WERI-Rb-1 (cell line): ENCODE data around the gene NKAPL.

Source experiments
- DNase-seq: peaks from one replicate; pipeline ENCODE4 v3.0.0-alpha.2; 2020
- H3K27ac ChIP-seq: fragments of 250-450 bp; sonication (Bioruptor Pico); 2 replicates; pipeline ENCODE4 v1.5.1; 2020; ENCODE audit warnings: mild to moderate bottlenecking, moderate library complexity
- H3K27me3 ChIP-seq: fragments of 250-450 bp; sonication (Bioruptor Pico); 2 replicates; pipeline ENCODE4 v1.5.1; 2021; ENCODE audit warnings: mild to moderate bottlenecking, low read depth, moderate library complexity; ENCODE audit not compliant: insufficient read depth, severe bottlenecking
- H3K36me3 ChIP-seq: fragments of 250-450 bp; sonication (Bioruptor Pico); 2 replicates; pipeline ENCODE4 v1.5.1; 2020; ENCODE audit warnings: mild to moderate bottlenecking, moderate library complexity
- H3K4me3 ChIP-seq: 2 replicates; pipeline ENCODE4 v1.5.1; 2011; ENCODE audit warnings: low read depth, mild to moderate bottlenecking, control low read depth, low read length
- H3K9me3 ChIP-seq: fragments of 250-450 bp; sonication (Bioruptor Pico); 2 replicates; pipeline ENCODE4 v1.5.1; 2021; ENCODE audit warnings: mild to moderate bottlenecking, moderate library complexity; ENCODE audit not compliant: severe bottlenecking
- TF ChIP-seq, protein P1 (sequence below): IDR thresholded peaks from 2 replicates; pipeline ENCODE4 v1.5.1; 2011; ENCODE audit warnings: low read depth, mild to moderate bottlenecking, control low read depth, inconsistent platforms, low read length

Gene NKAPL

DNA sequence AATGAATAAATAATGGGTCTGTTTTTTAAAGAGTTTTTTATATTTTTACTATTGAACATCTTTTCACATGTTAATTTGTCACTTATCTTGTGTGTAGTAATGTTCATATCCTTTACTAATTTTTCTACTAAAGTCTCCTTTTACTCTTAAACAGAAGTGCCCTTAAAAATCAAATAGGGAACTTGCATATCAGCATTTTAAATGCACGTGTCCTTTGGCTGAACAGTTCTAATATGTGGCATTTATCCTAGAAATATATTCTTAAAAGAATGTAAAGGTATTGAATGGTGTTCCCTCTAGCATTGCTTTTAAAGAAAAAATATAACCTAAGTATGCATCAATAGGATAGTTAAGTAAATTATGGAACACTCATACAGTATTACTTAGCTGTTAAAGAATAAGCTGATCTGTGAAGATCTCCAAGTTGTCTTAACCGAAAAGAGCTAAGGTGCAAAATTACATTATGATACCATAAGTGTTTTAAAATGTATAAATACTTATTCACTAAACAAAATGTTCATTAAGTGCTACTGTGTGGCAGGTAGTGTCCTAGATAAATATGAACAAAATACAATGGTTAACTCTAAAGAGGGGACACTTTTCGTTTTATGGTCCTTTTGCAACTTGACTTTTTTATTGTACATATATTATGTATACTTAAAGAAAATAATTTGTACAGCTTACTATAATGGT, 21.6 kb downstream of the NKAPL start:
- TF ChIP-seq, protein P1, sequence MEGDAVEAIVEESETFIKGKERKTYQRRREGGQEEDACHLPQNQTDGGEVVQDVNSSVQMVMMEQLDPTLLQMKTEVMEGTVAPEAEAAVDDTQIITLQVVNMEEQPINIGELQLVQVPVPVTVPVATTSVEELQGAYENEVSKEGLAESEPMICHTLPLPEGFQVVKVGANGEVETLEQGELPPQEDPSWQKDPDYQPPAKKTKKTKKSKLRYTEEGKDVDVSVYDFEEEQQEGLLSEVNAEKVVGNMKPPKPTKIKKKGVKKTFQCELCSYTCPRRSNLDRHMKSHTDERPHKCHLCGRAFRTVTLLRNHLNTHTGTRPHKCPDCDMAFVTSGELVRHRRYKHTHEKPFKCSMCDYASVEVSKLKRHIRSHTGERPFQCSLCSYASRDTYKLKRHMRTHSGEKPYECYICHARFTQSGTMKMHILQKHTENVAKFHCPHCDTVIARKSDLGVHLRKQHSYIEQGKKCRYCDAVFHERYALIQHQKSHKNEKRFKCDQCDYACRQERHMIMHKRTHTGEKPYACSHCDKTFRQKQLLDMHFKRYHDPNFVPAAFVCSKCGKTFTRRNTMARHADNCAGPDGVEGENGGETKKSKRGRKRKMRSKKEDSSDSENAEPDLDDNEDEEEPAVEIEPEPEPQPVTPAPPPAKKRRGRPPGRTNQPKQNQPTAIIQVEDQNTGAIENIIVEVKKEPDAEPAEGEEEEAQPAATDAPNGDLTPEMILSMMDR, result no peak
- Histone ChIP-seq H3K27me3 (no peaks in the 10 kb centered on the region), H3K9me3 (no peaks in the 10 kb centered on the region), H3K36me3 (peaks cover 45% of the 10 kb centered on the region), H3K27ac (peak overlapping the region; percentile 75), H3K4me3 (peak overlapping the region; percentile 98)
- DNase-seq, result no peak

DNA sequence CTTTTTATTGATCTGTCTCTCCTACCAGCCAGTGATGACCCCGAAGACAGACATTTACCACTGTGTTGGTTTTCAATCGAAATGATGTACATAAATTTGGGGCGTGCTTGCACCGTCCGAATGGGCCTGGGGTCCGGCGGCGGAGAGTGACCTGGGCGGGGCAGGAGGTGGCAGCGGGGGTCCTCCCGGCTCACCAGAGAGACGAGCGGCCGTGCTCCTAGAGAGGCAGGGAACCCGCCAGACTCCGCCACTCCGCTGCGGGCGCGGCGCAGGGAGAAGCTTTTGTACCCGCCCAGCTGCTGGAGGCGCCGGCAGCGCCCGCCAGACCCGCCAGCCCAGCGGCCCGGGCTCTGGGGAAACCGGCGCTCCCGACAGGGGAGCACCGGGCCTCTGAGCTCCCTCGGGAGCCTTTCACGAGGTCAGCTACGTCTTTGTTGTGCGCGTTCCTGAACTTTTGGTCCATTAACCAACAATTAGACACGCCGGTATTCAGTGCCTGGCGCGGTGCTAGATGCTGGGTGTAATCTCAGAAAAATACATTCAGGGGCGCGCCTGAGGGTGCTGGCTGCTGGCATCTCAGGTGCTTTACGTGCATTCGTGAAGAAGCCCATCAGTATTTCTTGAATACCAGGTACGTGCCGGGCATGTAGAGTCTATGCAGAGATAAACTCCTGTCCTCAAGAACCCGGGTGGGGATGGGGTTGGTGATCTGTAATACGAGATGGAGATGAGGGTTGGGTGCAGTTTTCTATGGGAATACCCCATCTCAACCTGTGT, 22.4 kb downstream of the NKAPL start, which contains the start of gene PGBD1:
PGBD1 (plus strand) TSS at position 285 of the 777 bp plus-strand sequence. CDS start 2,242 bp downstream, outside the sequence.
- TF ChIP-seq, protein P1, result no peak
- H3K36me3 ChIP-seq, result peaks cover 45% of the 10 kb centered on the region
- H3K4me3 ChIP-seq, result peak within 1 kb of the TSS; percentile 98
- peak; percentile 96 for DNase-seq
- no peaks in the 10 kb centered on the region for H3K27me3 ChIP-seq
- peak within 1 kb of the TSS; percentile 75 for H3K27ac ChIP-seq
- H3K9me3 ChIP-seq, result no peaks in the 10 kb centered on the region

DNA sequence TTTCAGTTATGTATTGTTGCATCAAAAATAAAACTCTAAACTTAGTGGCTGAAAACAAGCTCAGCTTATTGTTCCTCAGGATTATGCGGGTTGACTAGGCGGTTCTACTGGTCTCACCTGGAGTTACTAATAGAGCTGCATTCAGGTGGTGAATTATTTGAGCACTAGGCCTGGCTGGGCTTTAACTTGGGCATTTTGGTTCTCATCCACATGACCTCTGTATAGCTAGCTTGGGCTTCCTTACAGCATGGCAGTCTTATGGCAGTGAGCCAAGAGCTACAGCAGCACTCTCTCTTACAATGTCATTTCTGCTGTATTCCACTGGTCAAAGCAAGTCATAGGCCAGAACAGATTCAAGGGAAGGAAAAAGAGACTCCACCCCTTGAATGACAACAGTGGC, 23.8 kb downstream of the NKAPL start:
- H3K36me3 ChIP-seq, result peaks cover 51% of the 10 kb centered on the region
- TF ChIP-seq, protein P1, result no peak
- H3K27ac ChIP-seq, result no peak overlapping the region
- H3K4me3 ChIP-seq, result no peak overlapping the region
- no peaks in the 10 kb centered on the region for H3K9me3 ChIP-seq
- DNase-seq, result no peak
- no peaks in the 10 kb centered on the region for H3K27me3 ChIP-seq

DNA sequence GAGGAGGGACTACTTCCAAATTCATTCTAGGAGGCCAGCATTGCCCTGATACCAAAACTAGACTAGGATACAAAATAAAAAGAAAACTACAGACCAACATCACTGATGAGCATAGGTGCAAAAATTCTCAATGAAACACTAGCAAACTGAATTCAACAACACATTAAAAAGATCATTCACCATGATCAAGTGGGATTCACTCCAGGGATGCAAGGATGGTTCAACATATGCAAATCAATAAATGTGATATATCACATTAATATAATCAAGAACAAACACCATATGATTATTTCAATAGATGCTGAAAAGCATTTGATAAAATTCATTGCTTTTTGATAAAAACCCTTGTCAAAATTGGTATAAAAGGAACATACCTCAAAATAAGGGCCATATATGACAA, 32.5 kb downstream of the NKAPL start:
- H3K4me3 ChIP-seq, result no peak overlapping the region

DNA sequence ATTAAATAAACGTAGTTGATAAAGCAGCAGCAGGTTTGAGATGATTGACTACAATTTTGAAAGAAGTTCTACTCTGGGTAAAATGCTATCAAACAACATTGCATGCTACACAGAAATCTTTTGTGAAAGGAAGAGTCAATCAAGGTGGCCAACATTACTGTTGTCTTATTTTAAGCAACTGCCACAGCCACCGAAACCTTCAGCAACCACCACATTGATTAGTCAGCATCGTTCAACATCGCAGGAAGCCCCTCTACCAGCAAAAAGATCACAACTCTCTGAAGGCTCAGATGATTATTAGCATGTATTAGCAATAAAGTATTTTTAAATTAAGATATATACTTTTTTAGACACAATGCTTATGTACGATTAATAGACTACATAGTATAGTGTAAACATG, 36.2 kb downstream of the NKAPL start:
- no peak for DNase-seq
- TF ChIP-seq, protein P1, result no peak
- Histone ChIP-seq H3K4me3 (no peak overlapping the region), H3K27ac (no peak overlapping the region), H3K27me3 (no peaks in the 10 kb centered on the region), H3K9me3 (no peaks in the 10 kb centered on the region), H3K36me3 (peaks cover 61% of the 10 kb centered on the region)

More for the DNA sequence above, 32.5 kb downstream of the NKAPL start:
- no peak overlapping the region for H3K27ac ChIP-seq
- no peaks in the 10 kb centered on the region for H3K27me3 ChIP-seq
- peaks cover 75% of the 10 kb centered on the region for H3K36me3 ChIP-seq
- TF ChIP-seq, protein P1, result no peak
- no peak for DNase-seq
- peaks cover 4% of the 10 kb centered on the region for H3K9me3 ChIP-seq
